ENCODE results near the gene TMEM186.
"Not testable (repeated sequence)": the region's sequence is repeated elsewhere in the genome, so short reads cannot be mapped to it uniquely, and the experiment has no call there.

Gene TMEM186

DNA sequence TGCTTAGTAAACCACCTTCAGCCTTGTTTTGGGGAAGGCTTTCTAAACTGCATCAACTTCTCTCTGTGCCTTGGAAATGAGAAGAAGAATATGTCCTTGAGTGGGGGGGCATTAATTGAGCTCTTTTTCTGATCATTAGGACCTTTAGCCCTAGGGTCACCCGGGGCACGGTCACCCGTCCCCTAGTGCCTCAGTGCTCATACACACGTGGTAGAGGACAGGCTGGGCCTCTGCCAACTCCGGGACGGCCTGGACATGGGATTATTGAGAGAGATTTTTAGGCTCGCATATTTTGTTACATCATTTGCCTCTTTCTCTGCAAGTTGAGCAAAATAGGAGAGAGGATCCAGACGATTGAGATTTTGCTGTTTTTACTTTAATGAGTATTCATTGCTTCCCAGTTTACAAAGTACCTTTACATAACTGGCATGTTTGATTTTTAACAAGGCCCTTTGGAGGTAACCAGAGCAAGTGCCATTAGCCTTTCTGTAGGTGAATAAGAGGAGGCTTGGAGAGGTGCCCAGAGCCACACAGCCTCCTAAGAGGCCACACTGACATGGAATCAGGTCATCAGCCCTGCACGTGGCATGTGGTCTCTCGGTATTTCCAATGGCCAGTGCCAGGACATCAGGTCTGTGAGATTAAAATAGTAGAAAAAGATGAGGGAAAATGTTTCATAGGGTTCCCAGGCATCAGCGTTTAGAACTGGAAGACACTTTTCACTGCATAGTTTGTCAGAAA, 11.3 kb upstream of the TMEM186 start:
- no peak for DNase-seq

DNA sequence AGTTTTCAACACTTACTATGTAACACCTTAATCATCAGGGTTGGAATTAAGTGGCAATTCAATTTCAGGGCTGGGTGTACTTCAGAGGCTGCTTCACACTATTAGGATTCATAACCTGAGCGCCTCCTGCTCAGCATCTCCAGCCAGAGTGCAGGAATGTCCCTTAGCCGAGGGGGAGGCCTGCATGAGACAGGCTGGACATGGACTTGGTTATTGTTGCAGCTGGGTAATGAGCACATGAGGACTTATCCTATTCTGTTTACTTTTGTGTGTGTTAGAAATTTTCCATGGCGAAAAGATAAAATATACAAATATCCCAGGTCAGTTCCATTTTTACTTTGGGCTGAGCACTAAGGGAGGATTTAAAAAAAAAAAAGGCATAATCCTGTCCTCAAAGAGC, 10.6 kb upstream of the TMEM186 start:
- no peak for DNase-seq

DNA sequence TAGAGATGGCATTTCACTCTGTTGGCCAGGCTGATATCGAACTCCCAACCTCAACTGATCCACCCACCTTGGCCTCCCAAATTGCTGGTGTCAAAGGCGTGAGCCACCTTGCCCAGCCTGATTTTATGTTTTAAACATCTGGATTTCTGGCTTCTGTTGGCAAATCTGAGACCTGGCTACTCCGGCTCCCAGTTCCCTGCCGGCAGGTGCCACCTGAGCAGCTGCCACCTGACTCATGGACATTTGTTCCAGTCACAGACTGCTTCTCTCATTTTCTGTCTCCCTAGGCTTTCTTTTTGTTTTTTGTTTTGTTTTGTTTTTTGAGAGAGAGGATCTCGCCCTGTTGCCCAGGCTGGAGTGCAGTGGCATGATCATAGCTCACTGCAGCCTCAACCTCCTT, 9.8 kb upstream of the TMEM186 start:
- no peak for DNase-seq

DNA sequence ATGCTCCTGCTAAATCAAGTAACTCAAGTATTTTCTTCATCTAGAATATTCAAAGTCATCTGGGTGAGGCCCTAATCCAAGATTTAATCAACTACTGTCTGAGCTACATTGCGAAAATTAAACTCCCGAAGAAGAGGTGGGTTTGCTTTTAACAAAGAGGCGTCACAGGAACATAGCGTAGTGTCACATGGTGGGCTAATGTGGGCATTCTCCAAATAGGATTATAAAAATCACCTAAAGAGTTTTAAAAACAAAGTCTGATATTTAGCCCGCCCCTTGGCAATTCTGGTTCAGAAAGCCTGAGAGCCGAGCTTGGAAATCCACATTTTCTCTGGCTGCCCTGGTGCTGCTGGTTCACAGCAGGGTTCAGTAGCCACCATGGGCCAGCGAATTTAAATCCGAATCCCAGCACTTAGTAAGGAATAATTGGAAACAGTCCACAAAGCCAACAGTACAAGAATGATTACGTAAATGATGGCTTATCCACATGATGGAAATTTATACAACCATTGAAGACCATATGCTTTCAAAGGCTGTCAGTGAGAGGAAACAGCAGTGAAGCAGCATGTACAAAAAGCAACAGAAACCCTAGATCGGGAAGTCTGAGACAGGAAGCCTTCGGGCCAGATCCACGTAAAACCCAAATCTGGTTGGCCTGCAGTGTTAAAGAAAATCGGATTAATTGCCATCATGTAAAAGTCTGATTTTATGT, 9.0 kb upstream of the TMEM186 start:
- DNase-seq = no peak

DNA sequence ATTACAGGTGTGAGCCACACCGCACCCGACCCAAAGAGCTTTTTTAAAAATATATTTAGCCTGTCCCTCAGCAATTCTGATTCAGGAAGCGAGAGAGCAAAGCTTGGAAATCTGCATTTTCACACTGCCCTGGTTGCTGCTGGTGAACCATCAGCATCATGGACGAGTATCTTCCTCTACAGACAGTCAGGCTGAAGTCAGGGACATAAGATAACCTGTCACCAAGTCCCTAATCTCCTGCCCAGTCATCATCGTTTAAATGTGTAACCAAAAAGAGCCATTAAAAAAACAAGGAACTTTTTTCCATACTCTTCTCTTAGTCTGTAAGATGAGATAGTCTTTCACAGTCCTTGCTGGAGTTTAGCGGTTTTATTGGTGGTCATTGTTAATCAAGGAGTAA, 6.9 kb upstream of the TMEM186 start:
- DNase-seq = no peak

DNA sequence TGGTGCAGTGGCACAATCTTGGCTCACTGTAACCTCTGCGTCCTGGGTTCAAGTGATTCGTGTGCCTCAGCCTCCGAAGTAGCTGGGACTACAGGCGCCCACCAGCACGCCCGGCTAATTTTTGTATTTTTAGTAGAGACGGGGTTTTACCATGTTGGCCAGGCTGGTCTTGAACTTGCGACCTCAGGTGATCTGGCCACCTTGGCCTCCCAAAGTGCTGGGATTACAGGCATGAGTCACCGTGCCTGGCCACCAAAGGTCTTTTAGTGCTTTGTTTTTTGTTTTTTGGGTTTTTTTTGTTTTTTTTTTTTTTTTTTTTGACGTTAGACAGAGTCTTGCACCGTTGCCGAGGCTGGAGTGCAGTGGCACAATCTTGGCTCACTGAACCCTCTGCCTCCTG, 6.3 kb upstream of the TMEM186 start:
- not testable (repeated sequence) for DNase-seq

DNA sequence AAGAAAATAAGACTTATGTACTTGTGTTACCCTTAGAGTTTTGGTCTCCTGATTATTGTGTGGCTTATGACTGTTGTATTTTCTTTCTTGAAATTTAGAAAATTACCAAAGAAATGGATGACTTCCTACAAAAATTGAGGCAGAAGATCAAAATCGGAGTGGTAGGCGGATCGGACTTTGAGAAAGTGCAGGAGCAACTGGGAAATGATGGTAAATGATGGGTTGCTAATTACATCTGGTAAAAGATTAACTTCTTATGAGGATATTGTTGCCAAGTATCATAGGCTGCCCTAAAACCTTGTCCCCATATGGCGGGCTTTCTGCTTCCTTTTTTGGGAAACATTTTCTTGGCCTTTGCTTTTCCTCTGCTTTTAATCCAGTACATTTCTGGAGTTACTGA, 4.3 kb upstream of the TMEM186 start:
- no peak for DNase-seq

DNA sequence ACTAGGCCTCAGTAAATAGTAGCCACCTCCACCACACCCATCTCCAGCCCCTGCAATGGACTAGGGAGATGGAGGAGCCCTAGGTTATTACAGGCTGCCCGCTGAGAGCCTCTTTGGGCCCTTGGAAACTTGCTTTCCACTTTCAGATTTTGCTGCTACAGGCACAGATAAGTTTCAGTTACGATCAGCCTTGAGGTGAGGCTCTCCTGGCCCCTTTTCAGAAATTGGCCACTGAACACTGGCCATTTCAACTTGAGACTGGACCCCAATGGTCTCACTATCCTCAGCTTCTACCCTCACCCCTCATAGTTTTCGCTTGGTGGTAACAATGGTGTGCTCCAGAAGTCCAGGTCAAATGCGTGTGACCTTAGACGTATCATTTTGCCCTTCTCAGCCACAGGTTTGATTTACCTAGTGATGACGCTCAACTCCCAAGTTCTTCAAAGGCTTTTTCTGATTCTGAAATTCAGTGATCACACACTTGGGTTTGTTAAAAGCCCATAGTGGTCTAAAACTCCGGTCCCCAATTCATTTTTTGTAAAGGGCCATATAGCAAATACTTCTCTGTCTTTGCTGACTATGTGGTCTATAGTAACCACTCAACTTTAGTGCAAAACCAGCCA, 1.2 kb upstream of the TMEM186 start:
- no peak for DNase-seq

DNA sequence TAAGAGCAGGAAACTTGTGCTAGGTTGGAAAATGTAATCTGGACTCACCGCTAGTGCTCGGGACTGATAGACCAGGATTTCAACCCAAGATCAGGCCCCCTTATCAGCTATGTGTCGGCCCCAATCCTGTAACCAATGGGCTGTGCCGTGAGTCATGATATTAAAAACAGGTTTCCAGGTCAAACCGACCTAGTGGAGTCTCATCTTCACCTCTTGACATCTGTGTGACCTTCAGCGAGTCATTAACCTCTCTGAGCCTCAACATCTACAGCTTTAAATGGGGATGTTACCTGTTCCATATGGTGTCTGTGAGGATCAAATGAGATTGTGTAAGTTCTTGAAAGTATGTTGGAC, 712 bp upstream of the TMEM186 start:
- DNase-seq = no peak

DNA sequence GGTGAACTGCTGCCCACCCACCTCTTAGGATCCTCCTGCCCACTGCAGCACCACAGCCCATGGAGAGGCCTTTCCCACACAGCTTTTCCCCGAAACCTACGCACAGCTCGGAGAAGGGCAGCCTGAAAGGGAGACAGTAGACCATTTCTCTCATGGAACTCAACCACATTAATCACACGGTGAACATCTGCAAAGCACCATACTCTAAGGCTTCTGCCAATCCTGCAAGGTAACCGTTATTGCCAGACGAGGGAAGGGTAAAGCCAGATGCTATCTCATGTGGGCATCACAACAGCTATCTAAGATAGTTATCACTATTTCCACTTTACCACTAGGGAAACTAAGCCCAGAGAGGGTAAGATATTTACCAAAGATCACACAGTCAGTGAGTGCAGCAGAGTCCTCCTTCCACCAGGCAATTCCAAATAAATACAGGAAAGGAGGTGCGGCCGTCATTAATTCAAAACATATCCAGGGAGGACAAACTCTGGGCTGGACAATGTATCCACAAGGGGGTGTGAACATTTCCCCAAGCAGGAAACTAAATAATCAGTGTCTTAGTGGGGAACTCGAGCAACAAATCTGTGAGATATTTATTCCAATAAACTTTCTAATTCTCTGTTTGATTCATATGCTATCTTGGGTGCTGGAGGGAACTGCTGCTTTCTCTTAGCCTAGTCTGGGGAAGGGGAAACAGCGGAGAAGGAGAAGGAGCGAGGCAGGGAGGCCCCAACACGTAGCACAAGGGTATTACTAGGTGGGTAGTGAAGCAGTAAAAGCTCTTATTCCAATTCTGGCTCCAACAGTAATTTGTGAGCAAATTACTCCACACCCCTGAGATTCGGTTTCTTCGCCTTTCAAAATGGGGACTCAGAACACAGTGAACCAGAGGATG, 723 bp downstream of the TMEM186 start:
- DNase-seq = no peak

DNA sequence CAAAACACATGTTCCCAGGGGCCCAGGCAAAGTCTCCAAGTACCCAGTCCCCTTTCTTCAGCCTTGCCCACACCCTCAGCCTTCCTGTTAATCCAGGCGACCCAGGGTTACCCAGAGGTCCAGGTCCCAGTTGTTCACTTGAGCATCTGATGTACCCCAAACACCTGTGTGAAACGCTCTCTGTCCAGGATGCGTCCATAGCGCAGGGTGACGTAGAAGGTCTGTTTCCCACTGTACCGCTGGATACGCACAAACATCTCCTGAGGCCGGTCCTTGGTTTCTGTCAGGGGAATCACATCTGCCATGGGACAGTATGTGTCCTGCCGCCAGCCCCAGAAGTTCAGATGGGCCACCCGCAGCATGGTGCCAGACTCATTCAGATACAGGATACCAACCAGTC, 1.6 kb downstream of the TMEM186 start:
- no peak for DNase-seq

DNA sequence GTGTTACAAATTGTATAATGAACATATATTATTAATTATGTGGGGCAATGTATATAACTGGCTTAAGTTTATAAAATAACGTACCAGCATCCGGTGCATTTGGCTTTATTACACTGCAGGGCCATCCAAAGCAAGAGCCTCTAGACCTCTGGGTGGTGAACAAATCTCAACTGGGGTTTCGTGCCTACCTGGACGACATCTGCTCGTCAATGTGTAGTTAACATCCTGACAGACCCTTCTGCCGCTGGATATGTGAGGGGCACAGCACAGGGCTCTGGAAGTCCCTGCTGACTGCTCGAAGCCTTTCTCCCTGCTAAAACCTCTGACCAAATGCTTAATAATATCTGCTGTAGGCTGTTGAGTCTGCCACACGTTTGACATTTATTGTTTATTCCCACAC, 2.3 kb downstream of the TMEM186 start:
- no peak for DNase-seq

DNA sequence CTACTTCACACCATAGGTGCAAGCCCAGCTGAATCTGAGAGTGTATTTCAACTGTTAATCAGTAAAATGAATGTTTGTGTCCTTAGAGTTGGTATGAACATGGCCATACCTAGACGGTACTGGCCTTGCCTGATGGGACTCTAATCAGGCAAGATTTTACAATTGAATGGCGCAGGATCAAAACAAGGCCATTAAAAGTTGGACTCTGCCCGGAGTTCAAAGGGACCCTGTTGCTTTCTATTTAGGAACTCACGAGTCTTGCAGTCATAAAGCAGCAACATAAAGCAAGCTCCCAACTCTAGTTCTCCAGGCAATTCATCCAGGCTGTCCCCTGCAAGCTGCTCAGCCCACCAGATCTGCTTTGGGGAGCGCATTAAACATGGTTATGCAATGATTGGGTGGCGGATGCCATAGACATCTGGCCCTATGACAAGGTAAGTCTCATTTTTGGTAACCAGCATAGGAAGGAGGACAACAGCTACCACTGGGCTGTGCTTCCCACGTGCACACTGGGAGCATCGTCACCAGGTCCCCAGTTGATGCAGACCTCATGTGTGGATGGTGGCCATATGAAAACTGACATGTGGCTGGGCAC, 8.8 kb downstream of the TMEM186 start:
- no peak for DNase-seq

DNA sequence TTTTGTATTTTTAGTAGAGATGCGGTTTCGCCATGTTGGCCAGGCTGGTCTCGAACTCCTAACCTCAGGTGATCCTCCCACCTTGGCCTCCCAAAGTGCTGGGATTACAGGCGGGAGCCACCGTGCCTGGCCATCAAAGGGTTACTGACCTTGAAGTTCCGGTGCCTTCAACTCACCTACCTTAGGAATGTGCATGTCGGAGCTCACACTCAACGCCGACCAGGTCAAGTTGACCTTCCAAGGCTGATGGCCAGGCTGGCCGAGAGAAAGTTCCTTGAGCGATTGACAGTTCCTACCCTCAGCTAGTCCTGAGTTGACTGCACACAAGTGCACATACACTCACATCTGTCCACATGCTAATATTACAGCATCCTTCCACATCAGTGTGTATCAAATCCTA, 11.1 kb downstream of the TMEM186 start:
- not testable (repeated sequence) for DNase-seq

DNA sequence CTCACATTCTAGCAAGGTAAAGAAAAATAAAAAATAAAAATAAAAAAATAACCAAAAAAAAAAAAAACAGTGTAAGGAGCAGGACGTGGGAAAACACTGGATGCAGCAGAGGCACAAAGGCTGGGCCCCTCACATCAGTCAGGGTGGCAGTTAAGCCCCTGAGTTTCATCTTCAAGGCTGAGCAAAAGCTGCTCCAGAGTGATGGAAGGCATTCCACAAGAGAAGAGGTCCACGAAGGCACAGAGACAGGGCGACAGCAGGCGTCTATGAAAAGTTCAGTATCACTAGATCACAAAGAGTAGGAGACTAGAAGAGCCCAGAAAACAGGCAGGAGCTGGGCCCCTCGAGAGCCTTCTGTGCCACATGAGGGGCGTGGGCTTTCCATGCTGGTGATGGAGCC, 12.0 kb downstream of the TMEM186 start:
- no peak for DNase-seq

DNA sequence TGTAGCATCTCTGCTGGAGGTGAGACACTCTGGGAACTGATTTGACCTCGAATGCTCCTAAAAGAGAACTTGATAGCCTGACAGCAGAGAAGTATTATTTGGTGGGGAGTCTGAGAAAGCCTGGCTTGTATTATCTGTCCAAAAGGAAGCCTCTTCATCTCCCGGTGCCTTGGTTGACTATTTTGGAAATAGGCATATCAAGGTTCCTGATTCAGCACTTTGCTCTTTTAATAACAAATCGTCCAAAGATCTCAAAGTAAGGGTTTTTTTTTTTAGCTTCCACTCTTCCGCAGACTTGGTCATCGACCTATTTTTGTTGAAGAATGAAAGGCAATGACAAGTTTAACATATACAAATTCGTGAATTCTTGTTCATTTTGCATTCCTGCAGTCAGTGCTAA, 14.8 kb downstream of the TMEM186 start:
- DNase-seq = no peak

DNA sequence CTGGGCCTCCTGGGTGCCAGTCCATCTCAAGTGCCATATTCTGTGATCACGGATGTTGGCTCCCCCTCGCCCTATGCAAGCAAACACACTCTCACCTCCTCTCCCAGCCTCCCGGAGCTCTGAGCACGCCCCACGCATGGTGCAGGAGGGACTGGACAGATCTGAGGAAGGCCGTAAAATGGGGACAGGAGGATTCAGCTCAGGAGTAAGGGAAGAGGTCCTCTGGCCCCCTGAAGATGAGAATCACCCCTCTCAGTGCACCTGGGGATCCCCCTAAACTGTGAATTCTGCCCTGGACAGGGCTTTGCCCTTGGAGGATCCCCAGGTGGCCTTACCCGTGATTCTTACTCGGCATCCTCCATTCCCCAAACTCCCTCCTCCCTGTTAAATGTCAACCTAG, 15.6 kb downstream of the TMEM186 start:
- DNase-seq = no peak

DNA sequence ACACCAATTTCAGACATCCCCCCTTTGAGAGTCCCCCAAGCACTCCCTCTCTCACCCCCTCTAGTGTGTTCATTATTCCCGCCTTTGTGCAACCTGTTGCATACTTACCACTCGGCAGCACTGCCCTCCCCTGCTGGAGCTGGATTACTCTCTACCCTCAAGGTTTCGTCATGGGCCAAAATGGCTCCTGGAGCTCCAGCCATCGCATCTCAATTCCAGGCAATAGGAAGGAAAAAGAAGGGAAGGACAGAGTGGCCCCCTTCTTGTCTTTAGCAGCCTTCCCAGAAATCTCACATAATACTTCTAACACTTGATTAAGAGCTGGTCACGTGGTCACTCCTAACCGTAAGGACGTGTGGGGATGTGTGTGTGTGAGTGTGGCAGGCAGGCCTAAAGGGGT, 20.2 kb downstream of the TMEM186 start:
- no peak for DNase-seq

DNA sequence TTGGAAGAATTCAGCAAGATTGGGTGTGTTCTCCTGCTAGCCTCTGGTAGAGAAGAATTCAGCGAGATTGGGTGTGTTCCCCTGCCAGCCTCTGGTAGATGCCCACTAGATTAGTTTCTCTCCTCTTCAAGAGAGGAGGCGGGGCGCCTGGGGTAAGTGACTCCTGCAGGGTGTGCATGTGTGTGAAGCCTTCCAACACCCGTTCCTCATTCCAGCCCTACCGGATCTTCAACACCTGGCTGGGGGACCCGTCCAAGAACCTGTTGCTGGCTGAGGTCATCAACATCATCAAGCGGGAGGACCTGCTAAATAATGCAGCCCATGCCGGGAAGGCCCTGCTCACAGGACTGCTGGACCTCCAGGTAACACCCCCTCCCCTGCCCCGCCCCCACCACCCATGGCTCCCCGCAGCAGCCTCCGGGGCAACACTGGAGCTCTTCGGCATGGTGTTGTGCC, 21.3 kb downstream of the TMEM186 start:
- no peak for DNase-seq

DNA sequence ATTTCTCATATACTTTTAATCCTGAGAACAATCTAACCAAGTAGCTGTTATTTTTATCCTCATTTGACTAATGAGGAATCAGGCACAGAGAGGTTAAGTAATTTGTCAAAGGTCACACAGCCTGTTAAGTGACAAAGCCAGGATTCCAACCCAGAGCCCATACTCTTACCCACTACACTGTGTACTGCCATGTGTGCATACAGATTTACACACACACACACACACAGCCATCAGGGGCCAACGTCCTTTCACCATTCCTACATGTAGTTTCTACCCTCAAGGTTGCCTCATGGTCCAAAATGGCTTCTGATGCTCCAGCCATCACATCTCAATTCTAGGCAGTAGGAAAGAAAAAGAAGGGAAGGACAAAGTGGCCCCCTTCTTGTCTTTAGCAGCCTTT, 22.1 kb downstream of the TMEM186 start:
- DNase-seq = no peak

DNA sequence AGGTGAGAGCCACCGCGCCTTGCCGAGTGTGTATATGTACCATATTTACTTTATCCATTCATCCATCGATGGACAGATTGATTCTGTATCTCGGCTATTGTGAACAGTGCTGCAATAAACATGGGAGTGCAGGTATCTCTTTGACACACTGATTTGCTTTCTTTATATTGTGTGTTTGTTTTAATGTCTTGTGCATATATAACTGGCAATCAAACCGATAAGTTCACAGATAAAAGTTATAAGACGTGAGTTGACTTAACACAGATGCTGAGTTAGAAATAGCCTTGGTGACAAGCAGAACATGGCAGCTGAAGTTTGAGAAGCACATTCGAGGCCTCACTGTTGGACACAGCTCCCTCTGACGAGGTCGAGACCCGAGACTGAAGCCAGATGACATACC, 23.2 kb downstream of the TMEM186 start:
- no peak for DNase-seq

DNA sequence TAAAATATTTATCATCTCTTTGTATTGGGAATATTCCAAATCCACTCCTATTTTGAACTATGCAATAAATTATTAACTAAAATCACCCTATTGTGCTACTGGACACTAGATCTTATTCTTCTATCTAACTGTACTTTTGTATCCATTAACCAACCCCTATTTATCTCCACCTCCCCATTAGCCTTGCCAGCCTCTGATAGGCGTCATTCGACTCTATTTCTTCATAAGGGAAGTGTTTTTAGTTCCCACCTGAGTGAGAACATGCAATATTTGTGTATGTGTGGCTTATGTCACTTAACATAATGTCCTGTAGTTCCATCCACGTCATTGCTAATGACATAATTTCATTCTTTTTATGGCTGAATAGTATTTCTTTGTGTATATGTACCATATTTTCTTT, 23.9 kb downstream of the TMEM186 start:
- no peak for DNase-seq

DNA sequence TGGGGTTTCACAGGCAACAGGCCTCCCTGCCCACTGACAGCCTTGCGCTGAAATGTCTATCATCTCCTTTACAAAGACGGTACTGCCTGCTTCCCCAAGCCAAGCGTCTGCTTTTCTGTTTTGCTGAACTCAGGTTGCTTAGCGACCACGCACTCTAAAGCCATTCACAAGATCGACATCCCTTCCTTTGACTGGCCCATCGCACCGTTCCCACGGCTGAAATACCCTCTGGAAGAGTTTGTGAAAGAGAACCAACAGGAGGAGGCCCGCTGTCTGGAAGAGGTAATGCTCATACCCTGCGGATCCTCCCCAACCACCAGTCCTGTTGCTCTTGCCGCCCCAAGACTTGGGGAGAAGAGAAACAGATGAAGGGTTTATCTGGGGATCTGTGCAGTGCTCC, 28.7 kb downstream of the TMEM186 start:
- no peak for DNase-seq

Data from stimulated activated naive CD4-positive, alpha-beta T cell treated with Interleukin-2 at 50 U/mL for 16 hours (primary cell).